Measurements from ENCODE around the gene SIPA1. TPM values are rescaled to one million over a fixed set of nuclear protein-coding genes. Genes with fewer than 3 reads are reported as not detected.

The SIPA1 gene
- total RNA-seq, 1 donor, result 15.2 TPM

DNA sequence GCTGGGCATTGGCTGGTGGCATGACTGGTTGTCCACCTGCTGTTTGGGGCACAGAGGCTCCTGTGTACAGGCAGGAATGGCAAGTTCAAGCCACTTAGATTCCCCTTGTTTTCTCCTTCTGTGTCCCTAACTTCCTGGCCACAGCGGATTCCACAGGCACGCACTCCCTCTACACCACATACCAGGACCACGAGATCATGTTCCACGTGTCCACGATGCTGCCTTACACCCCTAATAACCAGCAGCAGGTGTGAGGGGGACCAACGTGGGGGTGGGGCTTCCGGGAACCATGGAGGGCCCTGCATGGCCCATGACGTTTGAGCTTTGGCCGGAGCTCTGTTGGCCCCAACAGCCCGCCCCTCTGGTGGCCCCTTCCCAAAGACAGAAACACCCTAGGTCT lies 7.8 kb downstream of the SIPA1 start:
- H3K4me3 ChIP-seq (ENCODE audit: insufficient read depth, low read length), result no peak overlapping the region
- H4K20me1 ChIP-seq (ENCODE audit: insufficient read depth, low read length), result no peaks in the 10 kb centered on the region
- no peak overlapping the region for H3K27ac ChIP-seq (ENCODE audit: low read depth, low read length)
- no peaks in the 10 kb centered on the region for H3K27me3 ChIP-seq (ENCODE audit: insufficient read depth, low read length)
- no peaks in the 10 kb centered on the region for H3K79me2 ChIP-seq (ENCODE audit: insufficient read depth, low read length)
- no peak overlapping the region for H3K4me2 ChIP-seq (ENCODE audit: insufficient read depth, low read length)
- no peaks in the 10 kb centered on the region for H3K9me3 ChIP-seq (ENCODE audit: low read depth, low read length)
- peaks cover 7% of the 10 kb centered on the region for H3K4me1 ChIP-seq (ENCODE audit: insufficient read depth, low read length)
- H2AFZ ChIP-seq (ENCODE audit: low read length), result no peak overlapping the region
- DNase-seq (ENCODE audit: insufficient read length, low spot score, missing footprints), result peak; percentile 95
- TF ChIP-seq CTCF (IDR thresholded peaks at IDR 0.05; ENCODE audit: extremely low read depth, low read depth, low read length), result no peak
- H3K36me3 ChIP-seq (ENCODE audit: insufficient read depth, low read length), result peaks cover 12% of the 10 kb centered on the region

DNA sequence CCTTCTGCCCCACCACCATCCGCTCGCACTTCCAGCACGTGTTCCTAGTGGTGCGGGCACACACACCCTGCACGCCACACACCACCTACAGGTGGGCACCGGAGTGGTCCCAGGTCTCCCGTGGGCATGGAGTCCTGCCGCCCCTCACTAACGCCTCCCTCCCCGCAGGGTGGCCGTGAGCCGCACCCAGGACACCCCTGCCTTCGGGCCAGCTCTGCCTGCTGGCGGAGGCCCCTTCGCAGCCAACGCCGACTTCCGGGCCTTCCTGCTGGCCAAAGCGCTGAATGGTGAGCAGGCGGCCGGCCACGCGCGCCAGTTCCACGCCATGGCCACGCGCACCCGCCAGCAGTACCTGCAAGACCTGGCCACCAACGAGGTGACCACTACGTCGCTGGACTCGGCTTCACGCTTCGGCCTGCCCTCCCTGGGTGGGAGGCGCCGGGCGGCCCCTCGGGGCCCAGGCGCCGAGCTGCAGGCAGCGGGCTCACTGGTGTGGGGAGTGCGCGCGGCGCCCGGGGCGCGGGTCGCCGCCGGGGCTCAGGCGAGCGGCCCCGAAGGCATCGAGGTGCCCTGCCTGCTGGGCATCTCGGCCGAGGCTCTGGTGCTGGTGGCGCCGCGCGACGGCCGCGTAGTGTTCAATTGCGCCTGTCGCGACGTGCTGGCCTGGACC lies 8.5 kb downstream of the SIPA1 start:
- H3K4me1 ChIP-seq (ENCODE audit: insufficient read depth, low read length), result peaks cover 7% of the 10 kb centered on the region
- H2AFZ ChIP-seq (ENCODE audit: low read length), result no peak overlapping the region
- H3K4me2 ChIP-seq (ENCODE audit: insufficient read depth, low read length), result no peak overlapping the region
- peak overlapping the region; percentile 68 for H3K4me3 ChIP-seq (ENCODE audit: insufficient read depth, low read length)
- no peaks in the 10 kb centered on the region for H4K20me1 ChIP-seq (ENCODE audit: insufficient read depth, low read length)
- no peaks in the 10 kb centered on the region for H3K27me3 ChIP-seq (ENCODE audit: insufficient read depth, low read length)
- no peaks in the 10 kb centered on the region for H3K9me3 ChIP-seq (ENCODE audit: low read depth, low read length)
- peaks cover 16% of the 10 kb centered on the region for H3K36me3 ChIP-seq (ENCODE audit: insufficient read depth, low read length)
- DNase-seq (ENCODE audit: insufficient read length, low spot score, missing footprints), result peak; percentile 74
- no peaks in the 10 kb centered on the region for H3K79me2 ChIP-seq (ENCODE audit: insufficient read depth, low read length)
- no peak for TF ChIP-seq CTCF (IDR thresholded peaks at IDR 0.05; ENCODE audit: extremely low read depth, low read depth, low read length)
- no peak overlapping the region for H3K27ac ChIP-seq (ENCODE audit: low read depth, low read length)

- no peaks in the 10 kb centered on the region for H4K20me1 ChIP-seq (ENCODE audit: insufficient read depth, low read length)
- H3K27ac ChIP-seq (ENCODE audit: low read depth, low read length), result no peak overlapping the region
- H3K79me2 ChIP-seq (ENCODE audit: insufficient read depth, low read length), result no peaks in the 10 kb centered on the region
- peak overlapping the region; percentile 68 for H3K4me3 ChIP-seq (ENCODE audit: insufficient read depth, low read length)
- H3K4me2 ChIP-seq (ENCODE audit: insufficient read depth, low read length), result peak overlapping the region; percentile 63
- H3K27me3 ChIP-seq (ENCODE audit: insufficient read depth, low read length), result no peaks in the 10 kb centered on the region
- TF ChIP-seq CTCF (IDR thresholded peaks at IDR 0.05; ENCODE audit: extremely low read depth, low read depth, low read length), result no peak
- peak; percentile 98 for DNase-seq (ENCODE audit: insufficient read length, low spot score, missing footprints)
- peak overlapping the region; percentile 68 for H2AFZ ChIP-seq (ENCODE audit: low read length)
- H3K4me1 ChIP-seq (ENCODE audit: insufficient read depth, low read length), result peaks cover 12% of the 10 kb centered on the region
- H3K36me3 ChIP-seq (ENCODE audit: insufficient read depth, low read length), result peaks cover 16% of the 10 kb centered on the region
- H3K9me3 ChIP-seq (ENCODE audit: low read depth, low read length), result no peaks in the 10 kb centered on the region
Measured at GRCh38 chr11:65646958-65647701, 9.2 kb downstream of the SIPA1 start.

DNA sequence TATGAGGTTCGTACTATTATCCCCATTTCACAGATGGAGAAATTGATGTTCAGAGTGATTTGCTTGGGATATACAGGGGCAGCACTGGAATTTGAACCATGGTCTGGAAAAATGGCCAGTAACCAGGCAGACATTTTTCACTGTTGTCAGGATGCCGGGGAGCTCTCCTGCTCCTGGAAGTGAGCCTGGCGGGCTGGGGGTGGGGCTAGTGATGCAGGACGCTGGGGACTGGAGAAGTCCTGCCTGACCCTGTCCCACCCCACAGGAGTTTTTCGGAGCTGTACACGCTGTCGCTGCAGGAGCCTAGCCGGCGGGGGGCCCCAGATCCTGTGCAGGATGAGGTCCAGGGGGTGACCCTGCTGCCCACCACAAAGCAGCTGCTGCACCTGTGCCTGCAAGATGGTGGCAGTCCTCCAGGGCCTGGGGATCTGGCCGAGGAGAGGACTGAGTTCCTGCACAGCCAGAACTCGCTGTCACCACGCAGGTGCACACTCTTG lies 11.1 kb downstream of the SIPA1 start:
- no peaks in the 10 kb centered on the region for H3K79me2 ChIP-seq (ENCODE audit: insufficient read depth, low read length)
- no peaks in the 10 kb centered on the region for H3K9me3 ChIP-seq (ENCODE audit: low read depth, low read length)
- TF ChIP-seq CTCF (IDR thresholded peaks at IDR 0.05; ENCODE audit: extremely low read depth, low read depth, low read length), result no peak
- no peak overlapping the region for H2AFZ ChIP-seq (ENCODE audit: low read length)
- no peak overlapping the region for H3K27ac ChIP-seq (ENCODE audit: low read depth, low read length)
- H3K4me3 ChIP-seq (ENCODE audit: insufficient read depth, low read length), result no peak overlapping the region
- peak; percentile 68 for DNase-seq (ENCODE audit: insufficient read length, low spot score, missing footprints)
- peaks cover 23% of the 10 kb centered on the region for H3K4me1 ChIP-seq (ENCODE audit: insufficient read depth, low read length)
- no peaks in the 10 kb centered on the region for H4K20me1 ChIP-seq (ENCODE audit: insufficient read depth, low read length)
- H3K4me2 ChIP-seq (ENCODE audit: insufficient read depth, low read length), result no peak overlapping the region
- H3K27me3 ChIP-seq (ENCODE audit: insufficient read depth, low read length), result no peaks in the 10 kb centered on the region
- peaks cover 16% of the 10 kb centered on the region for H3K36me3 ChIP-seq (ENCODE audit: insufficient read depth, low read length)

All from osteoblast (primary cell).